HG02798 (cell line): ENCODE data around the gene CIB1.
"Not testable (repeated sequence)": the region's sequence is repeated elsewhere in the genome, so short reads cannot be mapped to it uniquely, and the experiment has no call there.

ENCODE experiments used
- ATAC-seq: cut with Tn5 transposase; IDR thresholded peaks from one replicate; pipeline ENCODE4 v1.9.1; 2021; ENCODE audit warnings: mild to moderate bottlenecking; ENCODE audit not compliant: unreplicated experiment, poor library complexity

The CIB1 gene

DNA sequence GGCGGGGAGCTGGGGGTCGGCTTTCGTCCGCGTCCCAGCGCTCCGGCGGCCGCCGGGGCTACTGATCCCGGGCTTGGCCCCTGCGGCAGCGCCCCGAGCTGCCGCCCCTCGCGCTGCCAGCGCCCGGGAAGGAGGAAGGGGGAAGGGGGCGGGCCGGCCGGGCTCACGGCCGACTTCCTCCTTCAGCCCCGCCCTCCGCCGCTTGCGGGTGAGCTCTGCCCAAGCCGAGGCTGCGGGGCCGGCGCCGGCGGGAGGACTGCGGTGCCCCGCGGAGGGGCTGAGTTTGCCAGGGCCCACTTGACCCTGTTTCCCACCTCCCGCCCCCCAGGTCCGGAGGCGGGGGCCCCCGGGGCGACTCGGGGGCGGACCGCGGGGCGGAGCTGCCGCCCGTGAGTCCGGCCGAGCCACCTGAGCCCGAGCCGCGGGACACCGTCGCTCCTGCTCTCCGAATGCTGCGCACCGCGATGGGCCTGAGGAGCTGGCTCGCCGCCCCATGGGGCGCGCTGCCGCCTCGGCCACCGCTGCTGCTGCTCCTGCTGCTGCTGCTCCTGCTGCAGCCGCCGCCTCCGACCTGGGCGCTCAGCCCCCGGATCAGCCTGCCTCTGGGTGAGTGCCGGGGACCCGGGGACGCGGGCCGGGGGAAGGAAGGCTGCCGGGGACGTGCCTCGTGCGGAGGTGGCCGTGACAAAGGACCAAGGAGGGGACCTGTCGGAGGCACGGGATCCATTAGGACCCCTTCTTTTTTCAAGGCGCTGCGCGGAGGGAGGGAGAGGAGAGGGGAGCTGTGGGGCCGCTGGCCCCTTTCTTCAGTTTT, 32.4 kb downstream of the CIB1 start, which contains the start of gene SEMA4B:
SEMA4B (plus strand) TSS at position 201 of the 814 bp plus-strand sequence; CDS start at position 450, 249 bp downstream.
- peak; percentile 82 for ATAC-seq

DNA sequence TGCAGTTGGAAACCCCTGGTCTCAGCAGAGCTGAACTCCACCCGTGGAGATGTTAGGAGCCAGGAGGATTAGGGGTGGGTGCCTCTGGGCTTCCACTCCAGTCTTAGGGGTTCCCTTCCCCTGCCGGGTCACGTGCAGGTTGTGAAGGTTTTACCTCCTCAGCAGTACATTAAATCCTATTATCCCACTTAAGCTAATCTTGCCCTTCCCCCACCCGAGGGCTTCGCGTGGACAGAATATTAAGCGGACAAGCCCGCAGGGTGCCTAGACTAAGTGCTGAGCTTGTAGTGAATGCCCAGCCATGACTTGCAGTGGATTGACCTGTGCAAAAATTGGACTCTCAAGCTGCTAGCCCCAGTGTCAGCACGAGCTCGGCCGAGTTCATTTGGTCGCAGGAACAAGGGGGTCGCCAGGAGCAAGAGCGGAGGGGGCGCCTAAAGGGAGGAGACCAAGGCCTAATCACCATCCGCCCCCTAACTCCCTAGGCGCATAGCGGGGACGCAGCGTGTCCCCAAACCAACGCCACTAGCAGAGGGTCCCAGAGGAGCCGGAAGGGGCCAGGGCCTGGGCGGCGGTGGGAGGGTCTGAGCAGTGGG, 33.1 kb downstream of the CIB1 start:
- peak; percentile 10 for ATAC-seq

DNA sequence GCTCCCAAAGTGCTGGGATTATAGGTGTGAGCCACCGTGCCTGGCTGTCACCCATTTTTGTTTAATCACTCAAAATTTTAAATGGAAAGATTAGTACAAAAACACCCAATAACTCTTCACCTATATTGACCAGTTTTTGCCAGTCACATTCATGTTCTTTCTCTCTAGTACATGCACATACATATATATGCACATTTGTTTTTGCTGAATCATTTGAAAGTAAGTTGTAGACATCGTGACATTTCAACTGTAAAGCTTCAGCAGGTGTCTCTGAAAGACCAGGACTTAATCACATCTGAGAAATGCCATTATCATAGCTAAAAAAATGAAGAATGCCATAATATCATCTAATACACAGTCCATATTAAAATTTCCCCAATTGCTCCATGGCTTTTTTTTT, 39.1 kb downstream of the CIB1 start:
- ATAC-seq: no peak

DNA sequence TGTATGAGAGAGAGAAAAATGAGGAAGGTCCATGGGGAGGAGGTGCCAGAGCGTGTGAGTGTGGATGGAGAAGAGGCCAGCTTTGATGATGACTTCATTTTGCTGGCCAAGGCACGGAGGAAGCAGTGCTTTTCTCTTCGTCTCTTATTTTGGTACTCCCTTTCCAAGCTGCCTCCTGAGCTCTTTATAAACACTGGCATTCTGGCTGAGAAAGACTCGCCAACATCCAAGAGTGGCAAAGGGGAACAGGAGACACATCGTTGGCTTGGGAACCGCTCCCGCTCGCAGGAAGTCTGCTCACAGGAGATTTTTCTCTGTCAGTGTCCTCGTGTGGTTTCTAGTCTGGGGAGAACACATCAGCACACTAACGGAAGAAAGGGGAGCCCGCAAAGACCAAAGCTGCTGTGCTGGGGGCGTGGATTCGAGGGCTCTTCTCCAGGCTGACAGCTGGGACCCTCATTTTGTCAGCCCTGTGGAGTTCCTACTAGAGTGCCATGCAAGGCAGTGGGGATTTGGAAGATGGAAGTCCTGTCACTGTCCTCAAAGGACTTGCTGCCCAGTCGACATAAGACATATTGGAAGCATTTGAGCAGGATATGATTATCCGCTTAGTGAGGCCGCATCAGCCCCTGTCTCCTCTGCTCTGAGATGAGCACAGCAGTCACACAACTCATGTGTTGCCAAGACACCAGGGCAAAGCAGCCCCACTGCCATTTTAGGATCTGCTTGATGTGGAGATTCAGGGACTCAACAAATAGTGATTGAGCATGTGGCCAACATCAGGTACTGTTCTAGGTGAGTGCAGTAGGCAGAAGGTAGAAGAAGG, 40.6 kb downstream of the CIB1 start:
- no peak for ATAC-seq

DNA sequence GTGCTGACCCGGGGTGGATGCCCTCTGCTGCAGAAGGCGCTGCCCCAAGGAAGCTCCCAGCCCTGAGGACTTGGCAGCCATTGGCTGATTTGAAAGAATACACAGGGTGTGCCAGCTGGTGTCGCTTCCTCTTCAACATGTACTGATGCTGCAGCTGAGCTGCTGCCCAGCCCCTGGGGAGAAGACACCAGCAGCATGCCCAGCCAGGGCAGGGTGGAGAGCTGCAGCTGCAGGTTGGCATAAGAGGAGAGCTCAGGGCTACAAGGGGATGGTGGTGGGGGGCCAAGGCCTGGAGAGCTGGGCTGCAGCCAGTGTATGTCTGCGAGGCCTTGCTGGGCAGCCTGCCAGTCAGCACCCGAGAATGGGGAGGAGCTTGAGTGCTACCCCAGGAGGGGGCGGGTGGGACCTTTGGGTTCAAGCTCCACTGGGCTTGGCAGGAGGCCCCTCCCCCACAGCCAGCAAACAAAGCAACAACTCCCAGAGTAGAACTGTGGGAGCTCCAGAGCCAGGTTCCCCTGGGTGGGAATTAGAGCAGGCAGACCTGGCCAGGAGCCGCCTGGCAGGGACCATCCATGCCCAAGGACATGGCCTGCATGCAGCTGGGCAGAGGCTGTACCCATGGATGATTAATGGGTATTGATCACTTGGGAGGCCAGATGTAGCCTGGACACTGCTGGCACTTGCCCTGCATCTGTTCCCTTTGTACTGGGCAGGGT, 41.8 kb downstream of the CIB1 start:
- peak; percentile 64 for ATAC-seq

DNA sequence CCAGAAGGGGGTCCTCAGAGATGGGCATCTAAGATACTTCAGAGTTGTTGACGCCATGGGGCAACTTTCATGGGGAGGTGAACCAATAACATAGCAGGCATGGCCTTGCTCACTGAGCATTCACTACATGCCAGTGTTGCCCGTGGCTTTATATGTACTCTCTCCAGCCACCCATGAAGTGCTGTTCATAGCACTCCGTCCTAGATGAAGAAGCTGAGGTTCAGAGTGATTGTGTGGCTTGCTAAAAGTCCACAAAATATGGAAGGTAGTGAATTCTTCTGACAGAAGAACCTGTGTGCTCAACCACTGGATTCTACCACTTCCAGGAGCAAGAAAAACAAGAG, 42.4 kb downstream of the CIB1 start:
- peak; percentile 20 for ATAC-seq

DNA sequence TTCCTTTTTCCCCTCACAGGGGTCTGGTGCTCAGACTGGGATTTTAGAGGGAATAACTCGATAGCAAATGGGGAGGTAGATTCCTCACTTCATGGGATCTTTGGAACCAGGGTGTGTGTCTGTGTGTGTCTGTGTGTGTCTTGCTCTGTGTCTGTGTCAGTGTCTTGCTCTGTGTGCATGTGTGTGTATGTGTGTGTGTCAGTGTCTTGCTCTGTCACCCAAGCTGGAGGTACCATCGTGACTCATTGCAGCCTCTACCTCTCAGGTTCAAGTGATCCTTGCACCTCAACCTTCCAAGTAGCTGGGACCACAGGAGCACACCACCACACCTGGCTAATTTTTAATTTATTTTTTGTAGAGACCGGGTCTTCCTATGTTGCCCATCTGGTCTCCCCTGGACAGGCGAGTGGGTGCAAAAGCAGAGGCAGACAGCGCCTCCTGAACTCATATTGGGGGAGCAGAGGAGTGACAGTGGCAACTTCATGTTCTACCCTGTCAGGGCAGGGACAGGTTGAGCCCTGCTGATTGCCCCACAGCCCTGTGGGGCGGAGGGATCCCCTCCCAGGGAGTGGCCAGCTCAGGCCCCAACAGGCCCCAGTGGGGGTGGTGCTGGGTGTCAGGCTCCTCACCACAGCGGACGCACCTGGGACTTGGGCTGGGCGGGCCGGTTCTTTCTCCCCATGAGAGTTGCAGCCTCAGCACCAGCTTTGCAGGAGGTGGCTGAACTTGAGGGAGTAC, 43.0 kb downstream of the CIB1 start:
- ATAC-seq: peak; percentile 73

DNA sequence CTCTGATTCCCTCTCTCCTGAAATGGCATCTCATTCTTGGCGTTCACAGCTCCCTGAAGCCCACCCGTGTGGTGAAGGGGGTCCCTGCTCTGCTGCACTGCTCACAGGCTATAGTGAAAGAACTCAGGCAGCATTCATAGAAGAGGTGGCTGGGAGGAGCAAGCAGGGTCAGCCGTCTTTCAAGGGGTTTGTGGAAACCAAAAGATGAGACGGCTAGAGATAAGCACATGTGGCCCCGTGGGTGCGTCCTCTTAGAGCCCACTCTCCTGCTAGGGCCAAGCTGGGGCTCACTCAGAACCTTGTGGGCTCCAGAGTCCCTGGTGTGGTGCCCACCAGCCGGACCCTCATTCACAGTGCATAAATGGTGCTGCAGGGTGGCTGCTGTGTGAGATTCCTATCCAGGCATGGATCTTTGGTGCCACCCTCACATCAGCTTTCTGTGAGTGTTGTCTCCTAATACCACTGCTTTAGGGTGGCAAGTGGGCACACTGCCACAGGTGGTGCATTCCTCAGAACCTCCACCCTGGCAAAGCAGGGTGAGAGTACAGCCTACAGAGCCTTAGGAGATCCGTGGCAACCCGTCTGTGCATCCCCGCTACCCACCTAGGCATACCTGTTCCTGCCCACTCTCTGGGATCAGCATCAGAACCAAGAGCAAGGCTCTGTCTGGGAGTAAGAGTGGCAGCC, 43.8 kb downstream of the CIB1 start:
- no peak for ATAC-seq

DNA sequence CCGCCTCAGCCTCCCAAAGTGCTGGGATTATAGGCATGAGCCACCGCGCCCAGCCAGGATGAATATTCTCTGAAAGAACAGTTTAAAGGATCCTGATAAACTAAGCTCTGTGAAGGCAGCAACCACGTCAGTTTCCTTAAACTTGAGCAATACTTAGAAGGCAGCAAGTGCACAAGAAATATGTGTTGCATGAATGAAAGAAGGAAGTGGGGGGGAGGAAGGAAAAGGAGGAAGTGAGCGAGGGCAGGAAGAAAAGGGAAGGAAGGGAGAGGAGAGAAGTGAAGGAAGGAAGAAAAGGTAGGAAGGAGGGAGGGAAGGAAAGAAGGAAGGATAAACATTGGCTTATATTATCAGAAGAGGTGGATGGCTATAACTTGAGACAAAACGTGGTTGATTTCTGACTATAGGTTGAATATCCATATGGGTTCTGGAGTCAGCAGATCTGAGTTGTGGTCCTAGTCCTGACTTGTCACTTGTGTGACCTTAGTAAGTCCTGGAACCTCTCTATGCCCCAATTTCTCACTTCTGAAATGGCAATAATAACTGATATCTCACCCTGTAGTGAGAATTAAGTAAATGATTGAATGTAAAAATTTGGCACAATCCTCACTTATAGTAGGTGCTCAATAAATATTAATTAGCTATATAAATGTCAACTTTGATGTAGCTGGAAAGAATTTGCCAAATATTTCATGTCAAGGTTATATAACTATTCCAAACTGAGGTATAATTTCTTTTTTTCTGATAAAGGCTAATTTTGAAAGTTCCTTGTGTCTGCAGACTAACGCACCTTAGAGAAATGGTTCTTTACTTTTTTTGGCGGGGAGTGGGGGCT, 44.6 kb downstream of the CIB1 start:
- no peak for ATAC-seq

DNA sequence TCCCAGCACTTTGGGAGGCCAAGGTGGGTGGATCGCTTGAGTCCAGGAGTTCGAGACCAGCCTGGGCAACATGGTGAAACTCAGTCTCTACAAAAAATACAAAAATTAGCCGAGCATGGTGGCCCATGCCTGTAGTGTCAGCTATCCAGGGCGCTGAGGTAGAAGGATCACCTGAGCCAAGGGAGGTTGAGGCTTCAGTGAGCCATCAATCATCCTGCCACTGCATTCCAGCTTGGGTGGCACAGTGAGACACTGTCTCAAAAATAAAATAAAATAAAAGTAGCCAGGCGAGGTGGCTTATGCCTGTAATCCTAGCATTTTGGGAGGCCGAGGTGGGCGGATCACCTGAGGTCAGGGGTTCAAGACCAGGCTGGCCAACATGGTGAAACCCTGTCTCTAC, 45.7 kb downstream of the CIB1 start:
- not testable (repeated sequence) for ATAC-seq

DNA sequence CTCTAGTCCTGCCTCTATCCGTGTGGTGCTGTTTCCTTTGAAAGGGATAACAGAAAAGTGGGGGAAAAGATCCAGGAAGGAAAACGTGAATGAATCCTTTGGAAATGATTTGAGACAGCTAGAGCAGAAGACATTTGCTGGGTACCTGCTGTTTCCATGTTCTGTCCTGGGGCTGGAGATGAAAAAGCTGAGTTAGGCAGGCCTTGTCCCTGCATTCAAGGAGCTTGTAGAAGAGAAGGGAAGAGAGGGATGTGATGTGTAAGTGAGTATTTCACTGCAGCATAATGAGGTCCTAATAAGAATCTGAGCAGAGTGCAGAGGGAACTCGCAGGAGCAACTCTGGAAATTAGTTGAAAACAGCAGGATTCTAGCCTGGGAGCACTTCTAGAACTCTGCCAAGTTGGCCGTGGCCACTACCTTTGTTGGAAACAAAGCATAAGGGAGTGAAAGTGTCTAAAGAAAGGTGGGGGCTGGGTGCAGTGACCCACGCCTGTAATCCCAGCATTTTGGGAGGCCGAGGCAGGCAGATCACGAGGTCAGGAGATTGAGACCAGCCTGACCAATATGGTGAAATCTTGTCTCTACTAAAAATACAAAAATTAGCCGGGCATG, 46.4 kb downstream of the CIB1 start:
- ATAC-seq: no peak

DNA sequence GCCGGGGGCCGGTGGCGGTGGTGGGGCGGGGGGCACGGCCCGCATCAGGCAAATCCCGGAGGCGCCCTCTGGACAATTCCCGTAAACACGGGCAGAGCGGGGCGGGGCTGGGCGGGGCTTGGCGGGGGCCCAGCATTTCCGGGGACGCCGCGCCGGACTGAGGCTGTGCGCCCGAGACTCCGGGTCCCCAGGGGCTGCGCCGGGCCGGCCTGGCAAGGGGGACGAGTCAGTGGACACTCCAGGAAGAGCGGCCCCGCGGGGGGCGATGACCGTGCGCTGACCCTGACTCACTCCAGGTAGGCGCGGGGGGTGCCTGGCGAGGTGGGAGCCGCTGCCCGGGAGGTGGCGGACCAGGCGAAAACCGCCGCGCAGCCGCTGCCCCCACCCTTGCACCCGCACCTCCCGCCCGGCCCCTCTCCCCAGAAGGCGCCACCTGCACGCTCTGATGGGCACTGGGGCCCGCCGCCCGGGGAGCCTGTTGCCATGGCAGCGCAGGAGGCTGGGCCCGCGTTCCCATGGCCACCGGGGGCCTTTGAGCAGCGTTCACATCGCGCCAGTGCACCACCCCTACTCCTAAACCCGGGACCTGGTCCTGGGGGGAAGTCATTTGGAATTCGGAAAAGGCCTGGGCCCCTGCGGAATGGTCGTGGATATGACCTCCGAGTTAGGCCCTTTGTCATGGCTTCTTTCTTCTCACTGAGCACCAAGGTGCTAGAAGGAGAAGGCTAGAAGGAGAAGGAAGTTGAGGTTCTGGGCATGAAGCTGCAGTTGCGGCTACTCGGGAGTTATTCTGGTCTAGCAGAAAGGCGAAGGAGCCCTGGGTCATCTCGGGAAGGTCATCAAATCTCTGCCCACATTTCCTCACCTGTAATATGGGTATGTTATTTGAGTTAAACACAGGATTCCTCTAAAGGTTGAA, 48.7 kb downstream of the CIB1 start:
- ATAC-seq: peak; percentile 67

DNA sequence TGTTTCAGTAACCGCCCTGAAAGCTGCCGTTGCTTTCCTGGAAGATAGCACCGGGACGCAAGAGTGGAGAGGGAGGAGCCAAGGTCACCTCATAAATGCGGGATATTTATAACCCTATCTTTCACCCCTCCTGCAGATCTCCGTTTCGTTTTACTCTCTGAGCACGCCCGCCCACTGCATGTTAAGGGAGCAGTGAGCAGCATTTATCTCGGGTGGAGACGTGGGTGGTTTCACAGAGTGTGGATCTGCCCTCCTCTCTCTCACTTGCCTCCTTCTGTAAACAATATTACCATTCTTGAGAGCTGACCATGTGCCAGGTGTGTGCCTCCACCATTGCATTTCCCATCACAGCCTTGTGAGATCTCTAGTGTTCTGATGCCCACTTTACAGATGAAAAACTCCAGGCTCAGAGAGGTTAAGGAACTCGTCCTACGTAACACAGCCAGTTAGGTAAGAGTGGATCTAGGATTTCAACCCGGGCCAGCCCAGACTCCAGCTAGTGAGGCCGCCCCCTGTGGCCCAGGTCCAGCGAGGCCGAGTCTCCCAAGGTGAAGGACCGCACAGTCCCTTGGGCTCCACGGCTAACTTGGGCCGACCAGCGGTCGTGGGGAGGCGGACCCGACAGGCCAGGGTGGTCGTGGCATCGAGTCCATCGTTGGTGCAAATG, 49.5 kb downstream of the CIB1 start:
- peak; percentile 72 for ATAC-seq

DNA sequence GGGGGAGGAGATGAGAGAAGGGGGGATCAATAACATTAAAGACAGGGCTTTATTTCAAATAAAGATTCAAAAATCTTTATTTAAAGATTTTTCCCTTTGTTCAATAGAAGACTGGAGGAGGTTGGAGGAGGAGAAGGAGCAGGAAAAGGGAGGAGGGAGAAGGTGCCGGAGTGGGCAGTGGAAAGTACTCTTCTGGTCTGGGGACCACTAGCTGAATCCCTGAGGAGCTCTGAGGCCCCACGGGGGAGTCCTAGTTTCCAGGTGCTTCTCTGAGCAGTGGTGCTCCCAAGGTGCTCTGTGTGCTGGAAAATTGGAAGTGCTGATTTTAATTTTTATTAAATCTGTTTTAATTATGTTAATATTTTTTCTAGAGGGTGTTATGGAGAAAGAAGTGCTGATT, 52.0 kb downstream of the CIB1 start:
- ATAC-seq: no peak
